Thoracic aorta (tissue), 2 donors: Measurements from ENCODE around the gene SELENOO. TPM values are rescaled to one million over a fixed set of nuclear protein-coding genes. Genes with fewer than 3 reads are reported as not detected.

ENCODE experiments used
- ATAC-seq: fragments of 150-250 bp; one replicate; pipeline ENCODE4 v1.8.0; 2017; ENCODE audit warnings: low read depth; ENCODE audit not compliant: insufficient number of reproducible peaks, low FRiP score
- DNase-seq: peaks from one replicate; pipeline ENCODE4 v3.0.0-alpha.2; 2020; ENCODE audit warnings: low spot score
- H3K27ac ChIP-seq, 2 donors: fragments of 200-600 bp; sonication (generic); 1 replicate in 1 of 2; 2 replicates in 1 of 2; pipeline ENCODE4 v1.5.1; 2016; ENCODE audit warnings: mild to moderate bottlenecking in 2 of 2, moderate library complexity in 2 of 2
- H3K27me3 ChIP-seq: fragments of 200-600 bp; sonication (generic); replicated peaks from 2 replicates; pipeline ENCODE4 v1.6.0; 2016; ENCODE audit warnings: mild to moderate bottlenecking; ENCODE audit not compliant: insufficient read depth
- H3K36me3 ChIP-seq: fragments of 200-600 bp; sonication (generic); one replicate; pipeline ENCODE4 v1.5.1; 2016
- H3K4me1 ChIP-seq, 2 donors: fragments of 200-600 bp; sonication (generic); 1 replicate in 1 of 2; 2 replicates in 1 of 2; pipeline versions ENCODE4 v1.5.1 to v1.6.0; 2016; ENCODE audit warnings: low read depth in 2 of 2, mild to moderate bottlenecking in 1 of 2; ENCODE audit not compliant: control insufficient read depth in 1 of 2
- H3K4me3 ChIP-seq: fragments of 200-600 bp; sonication (generic); 2 replicates; pipeline ENCODE4 v1.5.1; 2016; ENCODE audit warnings: mild to moderate bottlenecking
- H3K9me3 ChIP-seq: fragments of 200-600 bp; sonication (generic); 2 replicates; pipeline ENCODE4 v1.5.1; 2016
- CTCF ChIP-seq: fragments of 200-600 bp; sonication (generic); IDR thresholded peaks from one replicate; pipeline ENCODE4 v1.5.1; 2019; ENCODE audit warnings: antibody characterized with exemption
- total RNA-seq, 2 donors: library from RNA; depleted of rRNA; stranded (reverse); fragments of >200 nt; gene quantifications; one replicate each; pipeline versions ENCODE4 v1.1.0 to v1.2.3, GENCODE V29; 2016

Gene SELENOO
- total RNA-seq, 2 donors from 2014 or later = 25.6 to 41.0 TPM

DNA sequence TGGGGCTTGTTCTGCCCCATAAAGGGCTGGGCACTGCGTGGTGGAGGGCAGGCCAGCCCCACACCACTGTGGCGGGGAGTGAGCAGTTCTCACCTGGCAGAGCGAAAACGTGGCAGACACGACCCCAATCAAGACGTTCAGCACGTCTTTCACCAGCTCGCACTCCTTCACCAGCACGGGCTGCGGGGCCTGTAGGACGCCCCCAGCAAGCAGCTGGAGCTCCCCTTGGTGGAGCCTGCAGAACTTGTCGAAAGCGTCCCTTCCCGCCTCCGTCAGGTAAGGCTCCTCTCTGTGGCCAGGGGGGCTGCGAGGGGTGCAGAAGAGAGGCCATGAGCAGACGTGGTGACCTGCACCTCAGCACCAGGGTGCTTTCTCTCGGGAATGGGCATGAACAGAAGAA lies 32.4 kb downstream of the SELENOO start:
- Histone ChIP-seq H3K27ac (no peak overlapping the region), H3K9me3 (no peaks in the 10 kb centered on the region), H3K4me3 (no peak overlapping the region), H3K4me1 (no peaks in the 10 kb centered on the region), H3K36me3 (peaks cover 27% of the 10 kb centered on the region), H3K27me3 (no peaks in the 10 kb centered on the region)
- ATAC-seq (no peak), DNase-seq (no peak)
- no peak for TF ChIP-seq CTCF

- ATAC-seq = no peak
- H3K9me3 ChIP-seq = no peaks in the 10 kb centered on the region
- no peak for DNase-seq
- H3K27me3 ChIP-seq = no peaks in the 10 kb centered on the region
- H3K36me3 ChIP-seq = peaks cover 32% of the 10 kb centered on the region
- no peak overlapping the region for H3K27ac ChIP-seq
- H3K4me1 ChIP-seq = peaks cover 7 to 8% of the 10 kb centered on the region in 2 donors
- no peak for TF ChIP-seq CTCF
- no peak overlapping the region for H3K4me3 ChIP-seq
These were observed 36.1 kb downstream of the SELENOO start for GRCh38 chr22:50236731-50237409.

GRCh38 chr22:50238755-50239154 lies 37.9 kb downstream of the SELENOO start:
- no peak for TF ChIP-seq CTCF
- H3K4me1 ChIP-seq = peaks cover 21 to 27% of the 10 kb centered on the region in 2 donors
- H3K9me3 ChIP-seq = no peaks in the 10 kb centered on the region
- H3K27me3 ChIP-seq = no peaks in the 10 kb centered on the region
- H3K36me3 ChIP-seq = peaks cover 25% of the 10 kb centered on the region
- no peak overlapping the region for H3K27ac ChIP-seq
- H3K4me3 ChIP-seq = no peak overlapping the region
- no peak for ATAC-seq
- no peak for DNase-seq

- peaks cover 29 to 44% of the 10 kb centered on the region in 2 donors for H3K4me1 ChIP-seq
- ATAC-seq = no peak
- peak overlapping the region; percentile 89 for H3K4me3 ChIP-seq
These were observed 41.7 kb downstream of the SELENOO start for GRCh38 chr22:50242406-50242949.

More at GRCh38 chr22:50242406-50242949, 41.7 kb downstream of the SELENOO start:
- no peak for DNase-seq
- Histone ChIP-seq H3K27ac (no peak overlapping the region), H3K36me3 (peaks cover 17% of the 10 kb centered on the region), H3K27me3 (no peaks in the 10 kb centered on the region), H3K9me3 (no peaks in the 10 kb centered on the region)
- TF ChIP-seq CTCF = no peak
